Activated CD4-positive, alpha-beta T cell treated with anti-CD3 and anti-CD28 coated beads, Interleukin-2, amount 10 ng/mL, durations not matched to agents 7 days and 5 days (primary cell): Measurements from ENCODE around the gene CCDC178. TPM values are rescaled to one million over a fixed set of nuclear protein-coding genes. Genes with fewer than 3 reads are reported as not detected.
A peak's percentile ranks its signal among the peaks of the same experiment; 100 is the strongest.

Experiments
- CTCF ChIA-PET: fragments of 350-600 bp; sonication (Branson Sonifier 250); formaldehyde crosslinking; loops from one replicate; lab custom pipeline; 2021; ENCODE audit warnings: antibody characterized with exemption; lab: Charles Lee
- POLR2A ChIA-PET: fragments of 350-600 bp; sonication (Branson Sonifier 250); formaldehyde crosslinking; loops from one replicate; lab custom pipeline; 2021; ENCODE audit warnings: antibody characterized with exemption; lab: Charles Lee
- DNase-seq: peaks from one replicate; pipeline ENCODE4 v3.0.0-alpha.2; 2020
- H3K27ac Mint-ChIP-seq: one replicate; pipeline ENCODE4 v1.8.0; 2021; ENCODE audit warnings: mild to moderate bottlenecking, moderate library complexity, mixed read lengths
- H3K27me3 Mint-ChIP-seq: one replicate; pipeline ENCODE4 v1.8.0; 2021; ENCODE audit warnings: mixed read lengths
- H3K36me3 Mint-ChIP-seq: one replicate; pipeline ENCODE4 v1.8.0; 2021; ENCODE audit warnings: low read depth, mixed read lengths
- H3K4me1 Mint-ChIP-seq: one replicate; pipeline ENCODE4 v1.8.0; 2021; ENCODE audit warnings: mixed read lengths
- H3K4me3 Mint-ChIP-seq: one replicate; pipeline ENCODE4 v1.8.0; 2021; ENCODE audit warnings: mild to moderate bottlenecking, moderate library complexity, mixed read lengths
- H3K9me3 Mint-ChIP-seq: one replicate; pipeline ENCODE4 v1.8.0; 2021; ENCODE audit warnings: mixed read lengths
- total RNA-seq, 2 experiments: library from RNA; stranded (reverse); gene quantifications; one replicate each; pipeline ENCODE4 v1.2.3, GENCODE V29; 2021

Gene CCDC178
- total RNA-seq, 2 experiments from 2014 or later = not detected

GRCh38 chr18:33123862-33124518 lies 316.5 kb downstream of the CCDC178 start:
- Mint-ChIP-seq H3K4me3 (no peak overlapping the region), H3K4me1 (no peaks in the 10 kb centered on the region), H3K27me3 (no peaks in the 10 kb centered on the region), H3K27ac (no peak overlapping the region), H3K9me3 (no peaks in the 10 kb centered on the region), H3K36me3 (no peaks in the 10 kb centered on the region)
- CTCF ChIA-PET = no interaction called here
- DNase-seq = no peak
- POLR2A ChIA-PET = no interaction called here

- POLR2A ChIA-PET = no interaction called here
Observed at GRCh38 chr18:33116376-33116775, 324.1 kb downstream of the CCDC178 start.

GRCh38 chr18:33115917-33116316 lies 324.6 kb downstream of the CCDC178 start:
- Mint-ChIP-seq H3K27ac (no peak overlapping the region), H3K27me3 (no peaks in the 10 kb centered on the region), H3K4me3 (no peak overlapping the region), H3K9me3 (peaks cover 5% of the 10 kb centered on the region), H3K36me3 (no peaks in the 10 kb centered on the region), H3K4me1 (no peaks in the 10 kb centered on the region)
- DNase-seq = no peak
- CTCF ChIA-PET = no interaction called here
- POLR2A ChIA-PET = no interaction called here

More at GRCh38 chr18:33116376-33116775, 324.1 kb downstream of the CCDC178 start:
- Mint-ChIP-seq H3K4me1 (no peaks in the 10 kb centered on the region), H3K4me3 (no peak overlapping the region), H3K27me3 (no peaks in the 10 kb centered on the region), H3K27ac (no peak overlapping the region), H3K36me3 (no peaks in the 10 kb centered on the region), H3K9me3 (peaks cover 5% of the 10 kb centered on the region)
- no peak for DNase-seq
- CTCF ChIA-PET = no interaction called here

GRCh38 chr18:33115476-33115875 lies 325.0 kb downstream of the CCDC178 start:
- CTCF ChIA-PET = no interaction called here
- Mint-ChIP-seq H3K27ac (no peak overlapping the region), H3K4me1 (no peaks in the 10 kb centered on the region), H3K36me3 (no peaks in the 10 kb centered on the region), H3K4me3 (no peak overlapping the region), H3K9me3 (peaks cover 5% of the 10 kb centered on the region), H3K27me3 (no peaks in the 10 kb centered on the region)
- POLR2A ChIA-PET = no interaction called here
- DNase-seq = no peak

GRCh38 chr18:33114749-33115148 lies 325.8 kb downstream of the CCDC178 start:
- peaks cover 5% of the 10 kb centered on the region for H3K9me3 Mint-ChIP-seq
- no peaks in the 10 kb centered on the region for H3K4me1 Mint-ChIP-seq
- H3K27ac Mint-ChIP-seq = no peak overlapping the region
- DNase-seq = no peak
- no peak overlapping the region for H3K4me3 Mint-ChIP-seq
- H3K36me3 Mint-ChIP-seq = no peaks in the 10 kb centered on the region
- ChIA-PET CTCF (no interaction called here), POLR2A (no interaction called here)
- H3K27me3 Mint-ChIP-seq = no peaks in the 10 kb centered on the region

GRCh38 chr18:33113416-33113815 lies 327.1 kb downstream of the CCDC178 start:
- Mint-ChIP-seq H3K27me3 (no peaks in the 10 kb centered on the region), H3K36me3 (no peaks in the 10 kb centered on the region), H3K9me3 (peaks cover 5% of the 10 kb centered on the region), H3K27ac (no peak overlapping the region), H3K4me3 (no peak overlapping the region), H3K4me1 (no peaks in the 10 kb centered on the region)
- ChIA-PET CTCF (no interaction called here), POLR2A (no interaction called here)
- DNase-seq = no peak

GRCh38 chr18:33107511-33107910 lies 333.0 kb downstream of the CCDC178 start:
- no peaks in the 10 kb centered on the region for H3K36me3 Mint-ChIP-seq
- no peaks in the 10 kb centered on the region for H3K27me3 Mint-ChIP-seq
- H3K9me3 Mint-ChIP-seq = no peaks in the 10 kb centered on the region
- ChIA-PET POLR2A (no interaction called here), CTCF (no interaction called here)
- no peak for DNase-seq
- H3K4me3 Mint-ChIP-seq = no peak overlapping the region
- H3K27ac Mint-ChIP-seq = no peak overlapping the region
- no peaks in the 10 kb centered on the region for H3K4me1 Mint-ChIP-seq

- H3K27ac Mint-ChIP-seq = no peak overlapping the region
- no peak for DNase-seq
- CTCF ChIA-PET = no interaction called here
Observed at GRCh38 chr18:33101316-33101715, 339.2 kb downstream of the CCDC178 start.

GRCh38 chr18:33099626-33100025 lies 340.9 kb downstream of the CCDC178 start:
- CTCF ChIA-PET = no interaction called here
- H3K4me1 Mint-ChIP-seq = no peaks in the 10 kb centered on the region
- no peak for DNase-seq

More at GRCh38 chr18:33101316-33101715, 339.2 kb downstream of the CCDC178 start:
- Mint-ChIP-seq H3K27me3 (no peaks in the 10 kb centered on the region), H3K4me3 (no peak overlapping the region), H3K36me3 (no peaks in the 10 kb centered on the region), H3K9me3 (no peaks in the 10 kb centered on the region), H3K4me1 (no peaks in the 10 kb centered on the region)
- POLR2A ChIA-PET = no interaction called here

GRCh38 chr18:33097126-33097525 lies 343.4 kb downstream of the CCDC178 start:
- Mint-ChIP-seq H3K27me3 (no peaks in the 10 kb centered on the region), H3K4me1 (no peaks in the 10 kb centered on the region), H3K27ac (no peak overlapping the region), H3K36me3 (no peaks in the 10 kb centered on the region), H3K9me3 (no peaks in the 10 kb centered on the region), H3K4me3 (no peak overlapping the region)
- ChIA-PET CTCF (no interaction called here), POLR2A (no interaction called here)
- no peak for DNase-seq

More at GRCh38 chr18:33099626-33100025, 340.9 kb downstream of the CCDC178 start:
- Mint-ChIP-seq H3K27ac (no peak overlapping the region), H3K36me3 (no peaks in the 10 kb centered on the region), H3K9me3 (no peaks in the 10 kb centered on the region), H3K27me3 (no peaks in the 10 kb centered on the region), H3K4me3 (no peak overlapping the region)
- POLR2A ChIA-PET = no interaction called here

GRCh38 chr18:33090461-33090860 lies 350.1 kb downstream of the CCDC178 start:
- no peaks in the 10 kb centered on the region for H3K27me3 Mint-ChIP-seq
- DNase-seq = no peak
- H3K27ac Mint-ChIP-seq = no peak overlapping the region
- no peaks in the 10 kb centered on the region for H3K36me3 Mint-ChIP-seq
- CTCF ChIA-PET = no interaction called here
- no peaks in the 10 kb centered on the region for H3K9me3 Mint-ChIP-seq
- no peak overlapping the region for H3K4me3 Mint-ChIP-seq
- H3K4me1 Mint-ChIP-seq = no peaks in the 10 kb centered on the region
- POLR2A ChIA-PET = no interaction called here

GRCh38 chr18:33076601-33077000 lies 363.9 kb downstream of the CCDC178 start:
- no peak for DNase-seq
- no peaks in the 10 kb centered on the region for H3K4me1 Mint-ChIP-seq
- H3K27me3 Mint-ChIP-seq = no peaks in the 10 kb centered on the region
- H3K27ac Mint-ChIP-seq = no peak overlapping the region
- peaks cover 3% of the 10 kb centered on the region for H3K9me3 Mint-ChIP-seq
- POLR2A ChIA-PET = no interaction called here
- no peak overlapping the region for H3K4me3 Mint-ChIP-seq
- H3K36me3 Mint-ChIP-seq = no peaks in the 10 kb centered on the region
- CTCF ChIA-PET = no interaction called here

GRCh38 chr18:33074125-33074524 lies 366.4 kb downstream of the CCDC178 start:
- no peaks in the 10 kb centered on the region for H3K4me1 Mint-ChIP-seq
- no peaks in the 10 kb centered on the region for H3K27me3 Mint-ChIP-seq
- ChIA-PET POLR2A (no interaction called here), CTCF (no interaction called here)
- peaks cover 3% of the 10 kb centered on the region for H3K9me3 Mint-ChIP-seq
- DNase-seq = no peak
- no peak overlapping the region for H3K4me3 Mint-ChIP-seq
- no peak overlapping the region for H3K27ac Mint-ChIP-seq
- no peaks in the 10 kb centered on the region for H3K36me3 Mint-ChIP-seq

GRCh38 chr18:33062834-33063364 lies 377.6 kb downstream of the CCDC178 start:
- ChIA-PET CTCF (no interaction called here), POLR2A (no interaction called here)
- Mint-ChIP-seq H3K27ac (peak overlapping the region; percentile 62), H3K4me1 (no peaks in the 10 kb centered on the region), H3K4me3 (no peak overlapping the region), H3K27me3 (no peaks in the 10 kb centered on the region), H3K9me3 (peaks cover 6% of the 10 kb centered on the region), H3K36me3 (no peaks in the 10 kb centered on the region)
- DNase-seq = no peak
